HepG2 (cell line): ENCODE results near the gene IL6ST. TPM values are rescaled to one million over a fixed set of nuclear protein-coding genes. Genes with fewer than 3 reads are reported as not detected.

Experiments
- BCL6 ChIP-seq: IDR thresholded peaks from 2 replicates; pipeline ENCODE4 v1.6.1; 2016; ENCODE audit warnings: missing genetic modification reagents, missing compliant biosample characterization
- CAMTA2 ChIP-seq: sonication (generic); formaldehyde crosslinking; IDR thresholded peaks from 2 replicates; pipeline ENCODE4 v1.4.0; 2020; ENCODE audit warnings: mild to moderate bottlenecking, missing genetic modification reagents, borderline replicate concordance
- ERF ChIP-seq: IDR thresholded peaks from 2 replicates; pipeline ENCODE4 v1.6.1; 2018; ENCODE audit warnings: missing biosample characterization, missing genetic modification reagents
- HDAC1 ChIP-seq: sonication (generic); formaldehyde crosslinking; IDR thresholded peaks from 2 replicates; pipeline ENCODE4 v1.5.1; 2020; ENCODE audit warnings: mild to moderate bottlenecking, missing genetic modification reagents
- HOMEZ ChIP-seq: IDR thresholded peaks from 2 replicates; pipeline ENCODE4 v1.6.1; 2016; ENCODE audit warnings: low read depth
- KMT2A ChIP-seq: sonication (generic); formaldehyde crosslinking; IDR thresholded peaks from 2 replicates; pipeline ENCODE4 v1.4.0; 2020; ENCODE audit warnings: missing genetic modification reagents
- MAFF ChIP-seq: IDR thresholded peaks from 2 replicates; pipeline ENCODE4 v1.6.1; 2011; ENCODE audit warnings: low read depth, low read length, improper control_type of control experiment
- MED13 ChIP-seq: sonication (generic); formaldehyde crosslinking; IDR thresholded peaks from 2 replicates; pipeline ENCODE4 v1.5.0; 2020; ENCODE audit warnings: missing genetic modification reagents
- MIER2 ChIP-seq: IDR thresholded peaks from 2 replicates; pipeline ENCODE4 v1.6.1; 2016; ENCODE audit warnings: missing biosample characterization, missing genetic modification reagents
- MXD3 ChIP-seq: IDR thresholded peaks from 2 replicates; pipeline ENCODE4 v1.6.1; 2016; ENCODE audit warnings: mild to moderate bottlenecking, missing biosample characterization, missing genetic modification reagents
- PHB2 ChIP-seq: fragments of 450-650 bp; IDR thresholded peaks from 2 replicates; pipeline ENCODE4 v1.6.1; 2018; ENCODE audit not compliant: partially characterized antibody
- PHF20 ChIP-seq: sonication (generic); formaldehyde crosslinking; IDR thresholded peaks from 2 replicates; pipeline ENCODE4 v1.5.0; 2020; ENCODE audit warnings: mild to moderate bottlenecking, missing genetic modification reagents
- SIN3B ChIP-seq: fragments of 150-350 bp; IDR thresholded peaks from 2 replicates; pipeline ENCODE4 v1.6.1; 2014; ENCODE audit warnings: low read length
- SOX13 ChIP-seq, 3 experiments: fragments of 450-650 bp in 1 of 3; sonication (generic) in 1 of 3; formaldehyde crosslinking in 1 of 3; IDR thresholded peaks in 2 of 3; conservative IDR thresholded peaks in 1 of 3; 2 replicates each; pipeline versions ENCODE4 v1.5.0 to v1.6.1; 2016 to 2020; ENCODE audit warnings: antibody characterized with exemption in 1 of 3, mild to moderate bottlenecking in 1 of 3, missing compliant biosample characterization in 1 of 3, missing genetic modification reagents in 1 of 3, moderate library complexity in 1 of 3
- SP1 ChIP-seq, 2 experiments: fragments of 450-650 bp in 1 of 2; sonication (generic) in 1 of 2; formaldehyde crosslinking in 1 of 2; IDR thresholded peaks; 2 replicates each; pipeline versions ENCODE4 v1.4.0 to v1.6.1; 2016 to 2020; ENCODE audit warnings: missing genetic modification reagents in 1 of 2
- ZBTB33 ChIP-seq: sonication (generic); formaldehyde crosslinking; IDR thresholded peaks from 2 replicates; pipeline ENCODE4 v1.4.0; 2020; ENCODE audit warnings: missing genetic modification reagents
- ZNF20 ChIP-seq: sonication (generic); formaldehyde crosslinking; IDR thresholded peaks from 2 replicates; pipeline ENCODE4 v1.4.0; 2020; ENCODE audit warnings: mild to moderate bottlenecking, moderate library complexity, missing genetic modification reagents
- ZNF335 ChIP-seq: sonication (generic); formaldehyde crosslinking; IDR thresholded peaks from 2 replicates; pipeline ENCODE4 v1.4.0; 2020; ENCODE audit warnings: missing genetic modification reagents
- ZNF362 ChIP-seq: sonication (generic); formaldehyde crosslinking; IDR thresholded peaks from 2 replicates; pipeline ENCODE4 v1.4.0; 2020; ENCODE audit warnings: missing genetic modification reagents, mild to moderate bottlenecking, borderline replicate concordance
- ZNF570 ChIP-seq: sonication (generic); formaldehyde crosslinking; IDR thresholded peaks from 2 replicates; pipeline ENCODE4 v1.4.0; 2020; ENCODE audit warnings: mild to moderate bottlenecking, missing genetic modification reagents, borderline replicate concordance
- ZNF619 ChIP-seq: sonication (generic); formaldehyde crosslinking; IDR thresholded peaks from 2 replicates; pipeline ENCODE4 v1.4.0; 2020; ENCODE audit warnings: mild to moderate bottlenecking, missing genetic modification reagents
- ZNF772 ChIP-seq: sonication (generic); formaldehyde crosslinking; IDR thresholded peaks from 2 replicates; pipeline ENCODE4 v1.5.0; 2020; ENCODE audit warnings: mild to moderate bottlenecking, missing genetic modification reagents
- polyA plus RNA-seq, 8 experiments: library from polyadenylated mRNA; depleted of rRNA in 3 of 8; stranded (reverse) in 7 of 8; unstranded in 1 of 8; fragments of >200 nt; fragmentation: Illumina TruSeq in 4 of 8; extraction: Trizol in 4 of 8; gene quantifications; 2 replicates each; pipeline versions ENCODE4 v1.2.1 to v1.2.3, GENCODE V29; 2011 to 2016; ENCODE audit warnings: low read depth in 4 of 8, missing spikeins in 1 of 8, mixed read lengths in 1 of 8; ENCODE audit not compliant: insufficient read depth in 1 of 8
- total RNA-seq, 5 experiments: library from RNA; depleted of rRNA; stranded (reverse); fragments of >200 nt; fragmentation: Illumina TruSeq; extraction: Trizol; gene quantifications; 2 replicates each; pipeline ENCODE4 v1.2.3, GENCODE V29; 2016; ENCODE audit warnings: low read depth in 1 of 5
- TF ChIP-seq, protein P1 (sequence below): conservative IDR thresholded peaks from 2 replicates; pipeline ENCODE4 v1.6.1; 2018; ENCODE audit warnings: missing genetic modification reagents

IL6ST gene
- total and polyA plus RNA-seq, 2 of the 13 experiments (the other 11 are each of a cell fraction or from before 2014, with no cell fraction given), result 66.6 to 166 TPM

- TF ChIP-seq KMT2A (CRISPR knock-in tag) (0 out of 2 replicates have a peak, but pooled peaks have one; percentile 36), SP1 (IDR thresholded peaks at IDR 0.05) (no peak), SP1 (CRISPR knock-in tag; IDR thresholded peaks at IDR 0.05) (peak; percentile 95), ERF (CRISPR knock-in tag) (peak; percentile 71), ZNF570 (CRISPR knock-in tag) (no peak; the same call in 1 of the 2 replicates), CAMTA2 (CRISPR knock-in tag) (no peak; the same call in 1 of the 2 replicates), ZNF619 (CRISPR knock-in tag) (no peak), ZNF362 (CRISPR knock-in tag) (peak; percentile 72; the same call in 1 of the 2 replicates), HOMEZ (CRISPR knock-in tag) (peak; percentile 88), ZNF335 (CRISPR knock-in tag) (peak; percentile 33; the same call in 1 of the 2 replicates), PHB2 (no peak), ZNF772 (peak; percentile 51; the same call in 1 of the 2 replicates), SOX13 (IDR thresholded peaks at IDR 0.05) (no peak), SOX13 (CRISPR knock-in tag; conservative IDR thresholded peaks at IDR 0.05 in 1 of 2, IDR thresholded peaks at IDR 0.05 in 1 of 2) (peak in 1 of 2 experiments; percentile 68; a peak in 1 of 4 replicates), ZBTB33 (no peak), MXD3 (CRISPR knock-in tag) (peak; percentile 22; the same call in 1 of the 2 replicates), SIN3B (no peak), MED13 (CRISPR knock-in tag) (peak; percentile 62; the same call in 1 of the 2 replicates), MIER2 (CRISPR knock-in tag) (no peak), MAFF (no peak), HDAC1 (CRISPR knock-in tag) (peak; percentile 67; the same call in 1 of the 2 replicates), PHF20 (CRISPR knock-in tag) (peak; percentile 61; the same call in 1 of the 2 replicates), BCL6 (CRISPR knock-in tag) (peak; percentile 87), ZNF20 (CRISPR knock-in tag) (no peak)
- TF ChIP-seq, protein P1, sequence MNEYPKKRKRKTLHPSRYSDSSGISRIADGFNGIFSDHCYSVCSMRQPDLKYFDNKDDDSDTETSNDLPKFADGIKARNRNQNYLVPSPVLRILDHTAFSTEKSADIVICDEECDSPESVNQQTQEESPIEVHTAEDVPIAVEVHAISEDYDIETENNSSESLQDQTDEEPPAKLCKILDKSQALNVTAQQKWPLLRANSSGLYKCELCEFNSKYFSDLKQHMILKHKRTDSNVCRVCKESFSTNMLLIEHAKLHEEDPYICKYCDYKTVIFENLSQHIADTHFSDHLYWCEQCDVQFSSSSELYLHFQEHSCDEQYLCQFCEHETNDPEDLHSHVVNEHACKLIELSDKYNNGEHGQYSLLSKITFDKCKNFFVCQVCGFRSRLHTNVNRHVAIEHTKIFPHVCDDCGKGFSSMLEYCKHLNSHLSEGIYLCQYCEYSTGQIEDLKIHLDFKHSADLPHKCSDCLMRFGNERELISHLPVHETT (CRISPR knock-in tag), result no peak; the same call in 1 of the 2 replicates
Measured at GRCh38 chr5:55994998-55995914, 493 bp upstream of the IL6ST start (continued).
